Glutamatergic neuron (in vitro differentiated cells): ENCODE data around the gene SLAIN1. TPM values are rescaled to one million over a fixed set of nuclear protein-coding genes. Genes with fewer than 3 reads are reported as not detected.

ENCODE experiments used
- DNase-seq: peaks from one replicate; pipeline ENCODE4 v3.0.0; 2022
- H3K27ac Mint-ChIP-seq: one replicate; pipeline ENCODE4 v1.8.0; 2020; ENCODE audit warnings: mild to moderate bottlenecking, mixed read lengths, inconsistent platforms; ENCODE audit not compliant: unreplicated experiment
- H3K27me3 Mint-ChIP-seq: one replicate; pipeline ENCODE4 v1.8.0; 2020; ENCODE audit warnings: mild to moderate bottlenecking, moderate library complexity, mixed read lengths, inconsistent platforms; ENCODE audit not compliant: unreplicated experiment
- H3K36me3 Mint-ChIP-seq: one replicate; pipeline ENCODE4 v1.8.0; 2020; ENCODE audit warnings: mild to moderate bottlenecking, mixed read lengths, inconsistent platforms; ENCODE audit not compliant: unreplicated experiment
- H3K4me1 Mint-ChIP-seq: one replicate; pipeline ENCODE4 v1.8.0; 2020; ENCODE audit warnings: mild to moderate bottlenecking, low read depth, mixed read lengths, inconsistent platforms; ENCODE audit not compliant: unreplicated experiment
- H3K4me3 Mint-ChIP-seq: one replicate; pipeline ENCODE4 v1.8.0; 2020; ENCODE audit warnings: mild to moderate bottlenecking, mixed read lengths, inconsistent platforms; ENCODE audit not compliant: unreplicated experiment
- H3K9me3 Mint-ChIP-seq: one replicate; pipeline ENCODE4 v1.8.0; 2020; ENCODE audit warnings: mild to moderate bottlenecking, moderate library complexity, mixed read lengths, inconsistent platforms; ENCODE audit not compliant: unreplicated experiment
- CTCF ChIP-seq: fragments of 200-600 bp; sonication (generic); IDR thresholded peaks from one replicate; pipeline ENCODE4 v1.5.0; 2021; ENCODE audit not compliant: partially characterized antibody, unreplicated experiment
- total RNA-seq: library from RNA; stranded (reverse); fragmentation: NEBNext Ultra II Directional; extraction: Animal tissue kit (Norgen Biotek cat#: 25700); gene quantifications from one replicate; pipeline ENCODE4 v1.2.1, GENCODE V29; 2021; ENCODE audit not compliant: unreplicated experiment

The SLAIN1 gene
- total RNA-seq, 1 donor from 2014 or later, result 120 TPM

DNA sequence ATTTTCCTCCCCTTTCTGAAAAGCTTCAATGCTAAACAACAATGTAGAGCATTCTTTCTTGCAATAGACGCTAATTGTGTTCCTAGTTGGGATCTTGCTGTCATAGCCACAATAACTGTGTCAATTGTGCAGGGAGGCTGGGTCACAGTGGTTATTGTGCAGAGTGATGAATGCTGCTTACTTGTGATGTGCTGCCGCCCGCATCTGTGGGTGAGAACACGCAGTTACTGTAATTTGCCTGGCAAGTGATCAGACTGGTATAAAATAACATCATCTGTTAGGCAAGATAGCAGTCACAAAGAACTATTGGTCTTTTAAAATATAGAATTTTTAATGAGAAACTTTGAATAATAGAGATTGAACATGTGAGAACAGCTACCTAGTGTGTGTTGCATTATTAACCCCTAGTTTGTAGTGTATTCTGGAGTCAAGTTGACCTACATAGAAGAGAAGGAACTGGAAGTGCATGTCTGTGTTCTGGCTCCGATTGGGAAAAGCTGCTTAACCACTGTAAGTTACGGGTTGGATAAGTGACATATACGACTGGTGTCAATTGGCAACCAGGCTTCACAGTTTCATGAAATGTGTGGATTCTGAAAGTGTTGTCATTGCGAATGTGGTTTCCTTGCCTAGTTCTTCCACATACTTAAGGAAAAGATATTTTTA, 43.6 kb downstream of the SLAIN1 start:
- Mint-ChIP-seq H3K9me3 (peaks cover 6% of the 10 kb centered on the region), H3K4me1 (peaks cover 43% of the 10 kb centered on the region), H3K36me3 (no peaks in the 10 kb centered on the region), H3K4me3 (peak overlapping the region; percentile 35), H3K27ac (peak overlapping the region; percentile 91), H3K27me3 (peaks cover 4% of the 10 kb centered on the region)
- DNase-seq, result no peak
- no peak for TF ChIP-seq CTCF

DNA sequence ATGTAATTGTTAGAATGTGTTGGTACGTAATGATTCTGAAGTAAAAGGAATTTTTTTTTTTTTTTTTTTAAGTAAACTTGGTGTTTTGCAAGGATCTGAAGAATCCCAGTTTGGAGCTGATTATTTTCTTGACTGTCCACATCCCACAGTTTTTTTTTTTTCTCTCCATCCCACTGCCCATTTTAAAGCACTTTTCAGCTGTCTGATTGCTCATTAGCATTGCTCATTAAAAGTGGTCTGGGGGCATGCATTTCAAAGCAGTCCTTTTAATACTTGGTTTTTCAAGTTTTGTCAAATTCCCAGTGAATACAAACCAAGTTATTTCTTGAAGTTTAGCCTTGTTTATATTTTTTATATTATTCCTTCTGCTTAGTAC, 44.1 kb downstream of the SLAIN1 start:
- no peak for DNase-seq
- peak overlapping the region; percentile 92 for H3K27ac Mint-ChIP-seq
- H3K4me1 Mint-ChIP-seq, result peaks cover 43% of the 10 kb centered on the region
- peaks cover 3% of the 10 kb centered on the region for H3K36me3 Mint-ChIP-seq
- no peak for TF ChIP-seq CTCF
- H3K9me3 Mint-ChIP-seq, result peaks cover 6% of the 10 kb centered on the region
- H3K4me3 Mint-ChIP-seq, result peak overlapping the region; percentile 72
- H3K27me3 Mint-ChIP-seq, result peaks cover 4% of the 10 kb centered on the region

DNA sequence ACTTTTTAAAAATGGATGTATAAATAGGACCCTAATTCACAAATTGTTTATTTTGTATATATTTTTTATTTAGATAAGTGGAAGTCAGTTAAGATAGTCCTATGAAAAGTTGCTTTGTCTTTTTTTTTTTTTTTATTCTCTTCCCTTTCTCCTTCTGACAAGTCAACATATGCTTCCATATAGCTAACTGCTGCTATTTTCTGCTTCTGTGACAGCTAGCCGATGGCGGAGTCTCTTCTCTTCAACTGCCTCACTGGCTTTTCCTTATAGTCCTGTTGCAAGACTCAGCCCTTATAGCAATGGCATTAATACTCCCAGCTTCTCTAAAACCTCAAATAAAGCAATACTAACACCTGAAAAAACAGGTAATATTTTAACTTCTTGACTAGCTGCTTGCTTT, 45.3 kb downstream of the SLAIN1 start:
- H3K4me3 Mint-ChIP-seq, result peak overlapping the region; percentile 74
- peaks cover 6% of the 10 kb centered on the region for H3K9me3 Mint-ChIP-seq
- DNase-seq, result no peak
- peaks cover 4% of the 10 kb centered on the region for H3K27me3 Mint-ChIP-seq
- peaks cover 12% of the 10 kb centered on the region for H3K36me3 Mint-ChIP-seq
- peaks cover 43% of the 10 kb centered on the region for H3K4me1 Mint-ChIP-seq
- no peak for TF ChIP-seq CTCF
- H3K27ac Mint-ChIP-seq, result peak overlapping the region; percentile 96

DNA sequence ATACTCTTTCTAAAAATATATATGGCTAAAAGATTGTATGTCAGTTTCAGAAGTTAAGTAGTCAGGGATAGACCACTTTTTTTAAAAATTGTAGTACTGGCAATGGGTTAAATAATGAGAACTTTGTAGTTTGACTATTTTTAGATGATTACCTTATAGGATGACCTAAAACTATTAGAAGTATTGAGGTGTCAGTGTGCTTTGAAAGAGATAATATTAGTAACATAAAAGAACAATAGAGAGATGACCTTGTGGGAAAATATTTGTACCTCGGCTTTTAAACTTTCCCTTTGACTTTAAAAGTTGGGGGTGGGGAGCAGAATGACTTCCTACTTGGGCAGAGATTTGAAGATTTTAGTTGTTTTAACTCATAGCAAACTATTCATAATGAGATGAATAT, 48.3 kb downstream of the SLAIN1 start:
- no peak for TF ChIP-seq CTCF
- H3K36me3 Mint-ChIP-seq, result peaks cover 13% of the 10 kb centered on the region
- H3K9me3 Mint-ChIP-seq, result peaks cover 6% of the 10 kb centered on the region
- H3K27me3 Mint-ChIP-seq, result peaks cover 4% of the 10 kb centered on the region
- no peak overlapping the region for H3K27ac Mint-ChIP-seq
- peaks cover 39% of the 10 kb centered on the region for H3K4me1 Mint-ChIP-seq
- no peak overlapping the region for H3K4me3 Mint-ChIP-seq
- DNase-seq, result no peak

DNA sequence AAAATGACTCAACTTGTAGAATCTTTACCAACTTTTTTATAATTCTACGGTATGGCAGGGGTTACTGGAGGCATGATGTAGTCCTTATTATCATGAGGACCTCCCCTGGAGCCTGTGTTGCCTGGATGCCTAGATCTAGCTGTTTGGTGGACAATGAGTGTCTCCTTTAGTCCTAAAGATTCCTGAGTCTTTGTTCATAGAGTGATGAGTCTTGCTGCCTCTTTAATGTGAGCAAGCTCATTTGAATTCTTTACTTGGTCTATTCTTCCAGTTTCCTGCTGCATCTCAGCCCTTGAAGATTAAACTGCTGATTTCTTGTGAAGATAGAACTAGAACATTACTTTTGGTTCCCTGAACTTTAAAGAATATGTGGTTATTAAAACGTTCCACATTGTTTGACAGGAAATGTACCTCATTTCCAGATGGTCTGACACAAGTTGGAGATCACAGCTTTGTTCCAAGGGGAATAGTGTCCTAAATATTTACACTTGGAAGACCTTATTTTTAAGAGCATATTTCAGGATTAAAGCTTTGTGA, 51.9 kb downstream of the SLAIN1 start:
- no peak for DNase-seq
- H3K4me3 Mint-ChIP-seq, result peak overlapping the region; percentile 31
- no peaks in the 10 kb centered on the region for H3K27me3 Mint-ChIP-seq
- H3K9me3 Mint-ChIP-seq, result peaks cover 2% of the 10 kb centered on the region
- H3K27ac Mint-ChIP-seq, result peak overlapping the region; percentile 79
- H3K36me3 Mint-ChIP-seq, result peaks cover 13% of the 10 kb centered on the region
- H3K4me1 Mint-ChIP-seq, result peaks cover 24% of the 10 kb centered on the region
- TF ChIP-seq CTCF, result no peak
